Panc1 (cell line): Measurements from ENCODE around the gene WDR35. TPM values are rescaled to one million over a fixed set of nuclear protein-coding genes. Genes with fewer than 3 reads are reported as not detected.

Experiments used
- ATAC-seq: fragments of 200-7000 bp; cut with Tn5 transposase; 2 replicates; pipeline ENCODE4 v1.9.1; 2020; ENCODE audit warnings: mild to moderate bottlenecking, moderate library complexity
- BruUV-seq: library from RNA; stranded (reverse); fragments of 400-500 nt; replicated peaks from 2 replicates; lab custom pipeline; 2021; lab: Mats Ljungman, UMichigan
- CTCF ChIA-PET: fragments of 300-600 bp; sonication (Branson Sonifier 250); formaldehyde crosslinking; loops from one replicate; lab custom pipeline; 2022; ENCODE audit warnings: antibody characterized with exemption; lab: Charles Lee
- POLR2A ChIA-PET: fragments of 300-600 bp; sonication (Branson Sonifier 250); formaldehyde crosslinking; loops from one replicate; lab custom pipeline; 2022; ENCODE audit warnings: antibody characterized with exemption; lab: Charles Lee
- DNase-seq: peaks from one replicate; pipeline ENCODE4 v3.0.0-alpha.2; 2010; ENCODE audit warnings: low read depth, low spot score
- H3K27ac ChIP-seq: 2 replicates; pipeline ENCODE4 v1.5.1; 2011; ENCODE audit warnings: mild to moderate bottlenecking, low read length, inconsistent platforms
- H3K27me3 ChIP-seq: fragments of 200-500 bp; sonication (Bioruptor generic); 2 replicates; pipeline ENCODE4 v1.6.0; 2014; ENCODE audit warnings: low read length, inconsistent platforms; ENCODE audit not compliant: control insufficient read depth, insufficient read depth
- H3K36me3 ChIP-seq: fragments of 200-500 bp; sonication (Bioruptor generic); 2 replicates; pipeline ENCODE4 v1.5.1; 2014; ENCODE audit warnings: inconsistent platforms, mild to moderate bottlenecking, low read length, moderate library complexity; ENCODE audit not compliant: control insufficient read depth, insufficient read depth
- H3K4me1 ChIP-seq: 2 replicates; pipeline ENCODE4 v1.5.1; 2011; ENCODE audit warnings: inconsistent platforms, mild to moderate bottlenecking, low read length, moderate library complexity; ENCODE audit not compliant: control insufficient read depth, insufficient read depth
- H3K4me3 ChIP-seq, 2 experiments: 2 replicates each; pipeline ENCODE4 v1.5.1; 2011 to 2012; ENCODE audit warnings: low read depth in 2 of 2, low read length in 2 of 2, mild to moderate bottlenecking in 2 of 2, inconsistent platforms in 1 of 2, moderate library complexity in 1 of 2
- H3K9me3 ChIP-seq: fragments of 200-500 bp; sonication (Bioruptor generic); 2 replicates; pipeline ENCODE4 v1.5.1; 2014; ENCODE audit warnings: low read depth, mild to moderate bottlenecking, inconsistent platforms, low read length, moderate library complexity; ENCODE audit not compliant: control insufficient read depth, insufficient read depth
- POLR2AphosphoS5 ChIP-seq: IDR thresholded peaks from 2 replicates; pipeline ENCODE4 v1.6.1; 2012; ENCODE audit warnings: mild to moderate bottlenecking, low read depth, low read length, moderate library complexity
- REST ChIP-seq, 2 experiments: IDR thresholded peaks; 2 replicates each; pipeline ENCODE4 v1.6.1; 2011 to 2012; ENCODE audit warnings: low read depth in 2 of 2, control low read depth in 1 of 2, low read length in 1 of 2, mild to moderate bottlenecking in 1 of 2, moderate library complexity in 1 of 2; ENCODE audit not compliant: insufficient read depth in 1 of 2
- SIN3A ChIP-seq: IDR thresholded peaks from 2 replicates; pipeline ENCODE4 v1.6.1; 2012; ENCODE audit warnings: low read depth, mild to moderate bottlenecking, low read length, moderate library complexity, borderline replicate concordance; ENCODE audit not compliant: insufficient read depth
- TCF7L2 ChIP-seq: IDR thresholded peaks from 2 replicates; pipeline ENCODE4 v1.6.1; 2011; ENCODE audit warnings: mild to moderate bottlenecking, low read depth, low read length, inconsistent platforms
- in situ Hi-C: cut with HindIII; loops from 2 replicates; pipeline ENCODE4 v1.10.0; 2016; ENCODE audit warnings: low sequenced_read_pairs, low pct_unique_long_range_greater_than_20kb
- intact Hi-C: fragments of 100-400 bp; cut with micrococcal nuclease; formaldehyde crosslinking; loops from one replicate; pipeline ENCODE4 v1.10.0; 2022; ENCODE audit not compliant: unreplicated experiment
- total RNA-seq: library from RNA; stranded (reverse); gene quantifications from one replicate; pipeline ENCODE4 v1.2.1, GENCODE V29; 2021; ENCODE audit not compliant: unreplicated experiment
- TF ChIP-seq, protein P1 (sequence below): fragments of 450-650 bp; IDR thresholded peaks from 2 replicates; pipeline ENCODE4 v1.5.1; 2017; ENCODE audit warnings: mild to moderate bottlenecking

WDR35 gene
- total RNA-seq, 1 experiment from 2014 or later = 13.8 TPM

GRCh38 chr2:20008703-20009102 lies 18.8 kb upstream of the WDR35 start:
- no peaks in the 10 kb centered on the region for H3K36me3 ChIP-seq
- no peaks in the 10 kb centered on the region for H3K9me3 ChIP-seq
- H3K27ac ChIP-seq = no peak overlapping the region
- no peak for ATAC-seq
- in situ Hi-C loops (no loop called here), intact Hi-C loops (no loop called here)
- no peak for TF ChIP-seq POLR2AphosphoS5
- no peak for TF ChIP-seq REST (IDR thresholded peaks at IDR 0.05; ENCODE audit: insufficient read depth in 1 of 2, low read depth in 2 of 2, low read length in 1 of 2)
- TF ChIP-seq, protein P1, sequence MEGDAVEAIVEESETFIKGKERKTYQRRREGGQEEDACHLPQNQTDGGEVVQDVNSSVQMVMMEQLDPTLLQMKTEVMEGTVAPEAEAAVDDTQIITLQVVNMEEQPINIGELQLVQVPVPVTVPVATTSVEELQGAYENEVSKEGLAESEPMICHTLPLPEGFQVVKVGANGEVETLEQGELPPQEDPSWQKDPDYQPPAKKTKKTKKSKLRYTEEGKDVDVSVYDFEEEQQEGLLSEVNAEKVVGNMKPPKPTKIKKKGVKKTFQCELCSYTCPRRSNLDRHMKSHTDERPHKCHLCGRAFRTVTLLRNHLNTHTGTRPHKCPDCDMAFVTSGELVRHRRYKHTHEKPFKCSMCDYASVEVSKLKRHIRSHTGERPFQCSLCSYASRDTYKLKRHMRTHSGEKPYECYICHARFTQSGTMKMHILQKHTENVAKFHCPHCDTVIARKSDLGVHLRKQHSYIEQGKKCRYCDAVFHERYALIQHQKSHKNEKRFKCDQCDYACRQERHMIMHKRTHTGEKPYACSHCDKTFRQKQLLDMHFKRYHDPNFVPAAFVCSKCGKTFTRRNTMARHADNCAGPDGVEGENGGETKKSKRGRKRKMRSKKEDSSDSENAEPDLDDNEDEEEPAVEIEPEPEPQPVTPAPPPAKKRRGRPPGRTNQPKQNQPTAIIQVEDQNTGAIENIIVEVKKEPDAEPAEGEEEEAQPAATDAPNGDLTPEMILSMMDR = no peak
- TF ChIP-seq SIN3A = no peak
- TF ChIP-seq TCF7L2 = no peak
- BruUV-seq = no TSS peak
- POLR2A ChIA-PET = interaction anchor here (0.6 to 0.7 kb wide), 2 partner anchors 1210 to 1503 kb away, joined by 3 to 4 read pairs; no protein-coding TSS in a partner anchor
- H3K4me1 ChIP-seq = no peaks in the 10 kb centered on the region
- DNase-seq = peak; percentile 82
- CTCF ChIA-PET = no interaction called here
- no peak overlapping the region for H3K4me3 ChIP-seq
- H3K27me3 ChIP-seq = no peaks in the 10 kb centered on the region

- no peak for TF ChIP-seq POLR2AphosphoS5
- no peak for TF ChIP-seq SIN3A
- TF ChIP-seq, protein P1 = no peak
- no peak for TF ChIP-seq REST (IDR thresholded peaks at IDR 0.05; ENCODE audit: insufficient read depth in 1 of 2, low read depth in 2 of 2, low read length in 1 of 2)
- no peak for TF ChIP-seq TCF7L2
- CTCF ChIA-PET = no interaction called here
- Histone ChIP-seq H3K36me3 (no peaks in the 10 kb centered on the region), H3K27ac (no peak overlapping the region), H3K4me1 (no peaks in the 10 kb centered on the region), H3K9me3 (no peaks in the 10 kb centered on the region), H3K27me3 (no peaks in the 10 kb centered on the region), H3K4me3 (no peak overlapping the region)
- DNase-seq (no peak), ATAC-seq (no peak)
- intact Hi-C loops = no loop called here
- no TSS peak for BruUV-seq
- in situ Hi-C loops = no loop called here
- POLR2A ChIA-PET = interaction anchor here (0.6 kb wide), 1 partner anchor 9 kb away, joined by 3 read pairs; no protein-coding TSS in a partner anchor
These were observed 16.1 kb upstream of the WDR35 start for GRCh38 chr2:20005891-20006470.
